ENCODE data around the gene PALLD. TPM values are rescaled to one million over a fixed set of nuclear protein-coding genes. Genes with fewer than 3 reads are reported as not detected.

PALLD gene
- total RNA-seq, 1 experiment from 2014 or later, result 23.7 TPM

DNA sequence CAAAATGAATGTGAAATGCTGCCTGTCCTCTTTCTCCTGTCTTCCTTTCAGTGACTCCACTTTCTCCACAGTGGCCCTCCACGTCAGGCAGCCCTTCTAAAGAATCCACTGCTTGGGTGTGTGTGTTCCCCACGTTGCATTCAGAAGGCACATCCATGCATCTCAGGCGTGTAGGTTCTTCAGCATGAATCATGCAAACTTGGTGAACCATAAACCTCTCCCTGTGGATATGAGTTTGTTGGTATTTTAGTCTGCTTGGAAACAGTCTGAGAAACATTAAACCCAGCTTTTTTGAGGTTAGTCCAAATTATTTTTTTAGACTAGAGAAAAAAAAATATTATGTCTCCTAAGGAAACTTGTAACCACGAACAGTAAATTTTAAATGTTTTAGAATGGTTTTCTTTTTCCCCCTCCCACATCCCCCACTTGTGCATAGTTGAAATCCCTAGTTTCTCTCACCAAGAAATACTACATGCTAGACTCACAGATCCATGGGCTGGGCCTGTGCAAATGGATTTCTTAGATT is 261.6 kb downstream of the PALLD start:
- ATAC-seq, result no peak
- H3K27ac Mint-ChIP-seq, result no peak overlapping the region
- H3K36me3 Mint-ChIP-seq, result no peaks in the 10 kb centered on the region; the same call in 1 of the 2 replicates
- POLR2A ChIA-PET, result no interaction called here
- CTCF ChIA-PET, result interaction anchor here (1.3 kb wide), 1 partner anchor 163 kb away, joined by 3 read pairs; no protein-coding TSS in a partner anchor
- no peak overlapping the region for H3K4me3 Mint-ChIP-seq
- peaks cover 8% of the 10 kb centered on the region for H3K9me3 Mint-ChIP-seq
- no peak for DNase-seq (ENCODE audit: low spot score)
- H3K4me1 Mint-ChIP-seq, result no peaks in the 10 kb centered on the region
- H3K27me3 Mint-ChIP-seq (ENCODE audit: low read depth), result no peaks in the 10 kb centered on the region
- TF ChIP-seq, protein P1, sequence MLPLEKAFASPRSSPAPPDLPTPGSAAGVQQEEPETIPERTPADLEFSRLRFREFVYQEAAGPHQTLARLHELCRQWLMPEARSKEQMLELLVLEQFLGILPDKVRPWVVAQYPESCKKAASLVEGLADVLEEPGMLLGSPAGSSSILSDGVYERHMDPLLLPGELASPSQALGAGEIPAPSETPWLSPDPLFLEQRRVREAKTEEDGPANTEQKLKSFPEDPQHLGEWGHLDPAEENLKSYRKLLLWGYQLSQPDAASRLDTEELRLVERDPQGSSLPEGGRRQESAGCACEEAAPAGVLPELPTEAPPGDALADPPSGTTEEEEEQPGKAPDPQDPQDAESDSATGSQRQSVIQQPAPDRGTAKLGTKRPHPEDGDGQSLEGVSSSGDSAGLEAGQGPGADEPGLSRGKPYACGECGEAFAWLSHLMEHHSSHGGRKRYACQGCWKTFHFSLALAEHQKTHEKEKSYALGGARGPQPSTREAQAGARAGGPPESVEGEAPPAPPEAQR (CRISPR knock-in tag; IDR thresholded peaks at IDR 0.05), result no peak
- TF ChIP-seq, protein P2, sequence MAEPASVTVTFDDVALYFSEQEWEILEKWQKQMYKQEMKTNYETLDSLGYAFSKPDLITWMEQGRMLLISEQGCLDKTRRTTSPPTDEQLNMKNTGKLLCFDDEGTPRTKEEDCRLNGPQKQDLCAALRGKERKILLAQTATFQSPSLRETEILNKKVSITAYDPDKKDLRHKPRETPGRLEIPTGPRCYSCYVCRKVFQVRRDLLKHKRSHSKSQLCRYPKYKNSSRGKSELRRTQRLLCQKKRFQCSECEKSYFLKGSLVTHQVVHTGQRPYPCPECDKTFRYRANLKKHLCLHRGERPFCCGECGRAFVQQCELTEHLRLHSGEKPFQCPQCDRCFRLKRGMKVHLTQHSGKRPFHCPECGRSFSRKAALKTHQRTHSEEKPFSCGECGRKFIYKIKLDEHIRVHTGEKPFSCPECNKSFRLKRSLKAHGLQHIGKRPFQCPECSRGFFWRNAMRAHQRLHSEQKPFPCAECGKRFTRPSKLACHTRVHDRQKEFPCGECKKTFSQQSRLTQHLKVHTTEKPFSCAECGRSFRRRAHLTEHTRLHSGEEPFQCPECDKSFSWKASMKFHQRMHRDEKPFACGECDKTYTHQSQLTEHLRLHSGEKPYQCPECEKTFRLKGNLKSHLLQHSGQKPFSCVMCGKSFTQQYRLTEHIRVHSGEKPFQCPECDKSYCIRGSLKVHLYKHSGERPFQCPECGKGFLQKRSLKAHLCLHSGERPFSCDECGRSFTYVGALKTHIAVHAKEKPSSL (CRISPR knock-in tag; conservative IDR thresholded peaks at IDR 0.05), result no peak
- TF ChIP-seq FOXJ3 (CRISPR knock-in tag; IDR thresholded peaks at IDR 0.05; ENCODE audit: borderline replicate concordance), result no peak
- TF ChIP-seq, protein P3, sequence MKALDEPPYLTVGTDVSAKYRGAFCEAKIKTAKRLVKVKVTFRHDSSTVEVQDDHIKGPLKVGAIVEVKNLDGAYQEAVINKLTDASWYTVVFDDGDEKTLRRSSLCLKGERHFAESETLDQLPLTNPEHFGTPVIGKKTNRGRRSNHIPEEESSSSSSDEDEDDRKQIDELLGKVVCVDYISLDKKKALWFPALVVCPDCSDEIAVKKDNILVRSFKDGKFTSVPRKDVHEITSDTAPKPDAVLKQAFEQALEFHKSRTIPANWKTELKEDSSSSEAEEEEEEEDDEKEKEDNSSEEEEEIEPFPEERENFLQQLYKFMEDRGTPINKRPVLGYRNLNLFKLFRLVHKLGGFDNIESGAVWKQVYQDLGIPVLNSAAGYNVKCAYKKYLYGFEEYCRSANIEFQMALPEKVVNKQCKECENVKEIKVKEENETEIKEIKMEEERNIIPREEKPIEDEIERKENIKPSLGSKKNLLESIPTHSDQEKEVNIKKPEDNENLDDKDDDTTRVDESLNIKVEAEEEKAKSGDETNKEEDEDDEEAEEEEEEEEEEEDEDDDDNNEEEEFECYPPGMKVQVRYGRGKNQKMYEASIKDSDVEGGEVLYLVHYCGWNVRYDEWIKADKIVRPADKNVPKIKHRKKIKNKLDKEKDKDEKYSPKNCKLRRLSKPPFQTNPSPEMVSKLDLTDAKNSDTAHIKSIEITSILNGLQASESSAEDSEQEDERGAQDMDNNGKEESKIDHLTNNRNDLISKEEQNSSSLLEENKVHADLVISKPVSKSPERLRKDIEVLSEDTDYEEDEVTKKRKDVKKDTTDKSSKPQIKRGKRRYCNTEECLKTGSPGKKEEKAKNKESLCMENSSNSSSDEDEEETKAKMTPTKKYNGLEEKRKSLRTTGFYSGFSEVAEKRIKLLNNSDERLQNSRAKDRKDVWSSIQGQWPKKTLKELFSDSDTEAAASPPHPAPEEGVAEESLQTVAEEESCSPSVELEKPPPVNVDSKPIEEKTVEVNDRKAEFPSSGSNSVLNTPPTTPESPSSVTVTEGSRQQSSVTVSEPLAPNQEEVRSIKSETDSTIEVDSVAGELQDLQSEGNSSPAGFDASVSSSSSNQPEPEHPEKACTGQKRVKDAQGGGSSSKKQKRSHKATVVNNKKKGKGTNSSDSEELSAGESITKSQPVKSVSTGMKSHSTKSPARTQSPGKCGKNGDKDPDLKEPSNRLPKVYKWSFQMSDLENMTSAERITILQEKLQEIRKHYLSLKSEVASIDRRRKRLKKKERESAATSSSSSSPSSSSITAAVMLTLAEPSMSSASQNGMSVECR (CRISPR knock-in tag; IDR thresholded peaks at IDR 0.05; ENCODE audit: borderline replicate concordance), result no peak
- no peak for TF ChIP-seq ZNF317 (CRISPR knock-in tag; IDR thresholded peaks at IDR 0.05; ENCODE audit: borderline replicate concordance, low read depth)

DNA sequence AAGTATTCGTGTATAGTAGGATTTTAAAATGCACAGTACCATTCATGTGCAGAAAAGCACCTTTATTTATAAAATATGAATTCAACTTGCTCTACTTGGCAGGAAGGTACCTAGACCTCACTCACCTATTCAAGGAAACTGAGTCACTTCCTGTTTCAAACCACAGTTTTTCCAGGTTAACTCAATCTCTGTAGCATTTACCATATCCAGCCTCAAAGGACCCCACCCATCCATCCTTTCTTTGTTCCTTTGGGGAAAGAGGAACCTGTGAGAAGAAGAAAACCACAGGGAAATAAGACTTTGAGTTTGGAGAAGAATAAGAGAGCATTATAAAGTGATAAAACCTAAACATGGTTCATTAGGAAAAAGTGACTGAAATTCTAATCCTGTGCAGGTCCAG is 262.5 kb downstream of the PALLD start:
- CTCF ChIA-PET, result no interaction called here
- no peaks in the 10 kb centered on the region for H3K27me3 Mint-ChIP-seq (ENCODE audit: low read depth)

More for the DNA sequence above, 262.5 kb downstream of the PALLD start:
- Mint-ChIP-seq H3K27ac (no peak overlapping the region), H3K9me3 (peaks cover 4% of the 10 kb centered on the region), H3K4me3 (no peak overlapping the region), H3K36me3 (no peaks in the 10 kb centered on the region; the same call in 1 of the 2 replicates), H3K4me1 (no peaks in the 10 kb centered on the region)
- TF ChIP-seq SMAD3 (CRISPR knock-in tag; IDR thresholded peaks at IDR 0.05; ENCODE audit: borderline replicate concordance) (no peak), ZBTB21 (CRISPR knock-in tag; IDR thresholded peaks at IDR 0.05; ENCODE audit: borderline replicate concordance) (no peak), CREB1 (CRISPR knock-in tag; IDR thresholded peaks at IDR 0.05) (no peak), ZNF138 (CRISPR knock-in tag; conservative IDR thresholded peaks at IDR 0.05) (no peak), NFATC4 (CRISPR knock-in tag; IDR thresholded peaks at IDR 0.05) (no peak), ATF1 (CRISPR knock-in tag; IDR thresholded peaks at IDR 0.05) (no peak), HMGA2 (CRISPR knock-in tag; IDR thresholded peaks at IDR 0.05) (no peak), TEAD4 (CRISPR knock-in tag; IDR thresholded peaks at IDR 0.05) (no peak)
- TF ChIP-seq, protein P4, sequence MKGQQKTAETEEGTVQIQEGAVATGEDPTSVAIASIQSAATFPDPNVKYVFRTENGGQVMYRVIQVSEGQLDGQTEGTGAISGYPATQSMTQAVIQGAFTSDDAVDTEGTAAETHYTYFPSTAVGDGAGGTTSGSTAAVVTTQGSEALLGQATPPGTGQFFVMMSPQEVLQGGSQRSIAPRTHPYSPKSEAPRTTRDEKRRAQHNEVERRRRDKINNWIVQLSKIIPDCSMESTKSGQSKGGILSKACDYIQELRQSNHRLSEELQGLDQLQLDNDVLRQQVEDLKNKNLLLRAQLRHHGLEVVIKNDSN (CRISPR knock-in tag; IDR thresholded peaks at IDR 0.05), result no peak
- TF ChIP-seq, protein P5, sequence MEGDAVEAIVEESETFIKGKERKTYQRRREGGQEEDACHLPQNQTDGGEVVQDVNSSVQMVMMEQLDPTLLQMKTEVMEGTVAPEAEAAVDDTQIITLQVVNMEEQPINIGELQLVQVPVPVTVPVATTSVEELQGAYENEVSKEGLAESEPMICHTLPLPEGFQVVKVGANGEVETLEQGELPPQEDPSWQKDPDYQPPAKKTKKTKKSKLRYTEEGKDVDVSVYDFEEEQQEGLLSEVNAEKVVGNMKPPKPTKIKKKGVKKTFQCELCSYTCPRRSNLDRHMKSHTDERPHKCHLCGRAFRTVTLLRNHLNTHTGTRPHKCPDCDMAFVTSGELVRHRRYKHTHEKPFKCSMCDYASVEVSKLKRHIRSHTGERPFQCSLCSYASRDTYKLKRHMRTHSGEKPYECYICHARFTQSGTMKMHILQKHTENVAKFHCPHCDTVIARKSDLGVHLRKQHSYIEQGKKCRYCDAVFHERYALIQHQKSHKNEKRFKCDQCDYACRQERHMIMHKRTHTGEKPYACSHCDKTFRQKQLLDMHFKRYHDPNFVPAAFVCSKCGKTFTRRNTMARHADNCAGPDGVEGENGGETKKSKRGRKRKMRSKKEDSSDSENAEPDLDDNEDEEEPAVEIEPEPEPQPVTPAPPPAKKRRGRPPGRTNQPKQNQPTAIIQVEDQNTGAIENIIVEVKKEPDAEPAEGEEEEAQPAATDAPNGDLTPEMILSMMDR (IDR thresholded peaks at IDR 0.05), result no peak
- DNase-seq (ENCODE audit: low spot score) (no peak), ATAC-seq (no peak)
- POLR2A ChIA-PET, result no interaction called here

All from WTC11 (cell line).